Measurements from ENCODE around the gene ZNF644. TPM values are rescaled to one million over a fixed set of nuclear protein-coding genes. Genes with fewer than 3 reads are reported as not detected.

The ZNF644 gene
- total RNA-seq, 4 donors from 2014 or later, result 59.9 to 106 (median 71.3) TPM

DNA sequence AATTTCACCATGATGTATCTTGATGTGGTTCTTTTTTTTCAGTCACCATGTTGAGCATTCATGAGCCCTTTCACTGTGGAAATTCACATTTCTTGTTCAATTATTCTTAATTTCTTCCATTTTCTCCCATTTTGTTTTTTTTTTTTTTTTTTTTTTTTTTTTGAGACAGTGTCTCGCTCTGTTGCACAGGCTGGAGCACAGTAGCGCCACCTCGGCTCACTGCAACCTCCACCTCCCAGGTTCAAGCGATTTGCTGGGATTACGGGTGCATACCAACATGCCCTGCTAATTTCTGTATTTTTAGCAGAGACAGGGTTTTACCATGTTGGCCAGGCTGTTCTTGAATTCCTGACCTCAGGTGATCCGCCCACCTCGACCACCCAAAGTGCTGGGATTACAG is 14.7 kb downstream of the ZNF644 start:
- TF ChIP-seq, protein P1, sequence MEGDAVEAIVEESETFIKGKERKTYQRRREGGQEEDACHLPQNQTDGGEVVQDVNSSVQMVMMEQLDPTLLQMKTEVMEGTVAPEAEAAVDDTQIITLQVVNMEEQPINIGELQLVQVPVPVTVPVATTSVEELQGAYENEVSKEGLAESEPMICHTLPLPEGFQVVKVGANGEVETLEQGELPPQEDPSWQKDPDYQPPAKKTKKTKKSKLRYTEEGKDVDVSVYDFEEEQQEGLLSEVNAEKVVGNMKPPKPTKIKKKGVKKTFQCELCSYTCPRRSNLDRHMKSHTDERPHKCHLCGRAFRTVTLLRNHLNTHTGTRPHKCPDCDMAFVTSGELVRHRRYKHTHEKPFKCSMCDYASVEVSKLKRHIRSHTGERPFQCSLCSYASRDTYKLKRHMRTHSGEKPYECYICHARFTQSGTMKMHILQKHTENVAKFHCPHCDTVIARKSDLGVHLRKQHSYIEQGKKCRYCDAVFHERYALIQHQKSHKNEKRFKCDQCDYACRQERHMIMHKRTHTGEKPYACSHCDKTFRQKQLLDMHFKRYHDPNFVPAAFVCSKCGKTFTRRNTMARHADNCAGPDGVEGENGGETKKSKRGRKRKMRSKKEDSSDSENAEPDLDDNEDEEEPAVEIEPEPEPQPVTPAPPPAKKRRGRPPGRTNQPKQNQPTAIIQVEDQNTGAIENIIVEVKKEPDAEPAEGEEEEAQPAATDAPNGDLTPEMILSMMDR (IDR thresholded peaks at IDR 0.05; ENCODE audit: low read depth), result no peak

DNA sequence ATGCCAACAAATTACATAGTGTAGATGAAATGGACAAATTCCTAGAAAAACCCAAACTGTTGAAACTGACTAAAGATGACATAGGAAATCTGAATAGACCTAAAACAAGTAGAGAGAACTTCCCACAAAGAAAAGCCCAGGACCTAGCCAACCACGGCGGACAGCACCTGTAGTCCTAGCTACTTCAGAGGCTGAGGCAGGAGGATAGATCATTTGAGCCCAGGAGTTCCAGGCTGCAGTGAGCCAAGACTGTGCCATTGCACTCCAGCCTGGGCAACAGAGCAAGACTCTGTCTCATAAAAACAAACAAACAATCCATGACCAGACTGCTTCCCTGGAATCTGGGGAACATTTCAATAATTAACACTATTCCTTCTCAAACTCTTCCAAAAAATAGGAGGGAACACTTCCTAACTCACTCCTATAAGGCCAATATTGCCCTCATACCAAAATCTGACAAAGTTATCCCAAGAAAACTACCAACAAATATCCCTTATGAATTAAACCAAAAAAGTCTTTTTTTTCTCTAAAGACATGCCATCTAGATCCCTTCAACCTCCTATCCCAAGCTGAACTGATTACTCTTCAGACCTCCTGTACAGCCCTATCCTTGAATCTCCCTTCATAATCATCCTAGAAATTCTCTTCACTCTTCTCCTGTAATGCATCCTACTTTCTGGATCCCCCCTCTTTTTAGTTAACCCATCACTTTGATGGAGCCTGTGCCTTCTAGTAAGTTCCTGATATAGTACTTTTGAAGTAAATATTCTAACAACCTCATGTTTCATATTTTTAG is 15.5 kb downstream of the ZNF644 start:
- TF ChIP-seq, protein P1 (IDR thresholded peaks at IDR 0.05; ENCODE audit: low read depth), result no peak

GRCh38 chr1:91005285-91005684 is 16.6 kb downstream of the ZNF644 start:
- TF ChIP-seq, protein P1 (IDR thresholded peaks at IDR 0.05; ENCODE audit: low read depth), result no peak

DNA sequence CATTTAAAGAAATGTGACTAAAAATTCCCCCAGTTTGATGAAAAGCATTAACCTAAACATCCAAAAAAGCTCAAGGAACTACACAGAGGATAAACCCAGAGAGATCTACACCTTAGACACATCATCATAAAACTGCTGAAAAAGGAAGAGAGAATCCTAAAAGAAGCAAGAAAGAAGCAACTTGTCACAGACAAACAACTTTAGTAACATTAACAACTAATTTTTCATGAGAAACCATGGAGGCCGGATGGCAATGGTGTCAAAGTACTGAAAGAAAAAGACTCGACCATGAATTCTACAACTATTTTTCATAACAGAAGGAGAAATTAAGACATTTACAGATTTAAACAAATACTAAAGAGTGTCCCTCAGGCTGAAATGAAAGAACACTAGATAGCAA is 17.7 kb downstream of the ZNF644 start:
- TF ChIP-seq, protein P1 (IDR thresholded peaks at IDR 0.05; ENCODE audit: low read depth), result no peak

GRCh38 chr1:90996742-90997413 is 25.0 kb downstream of the ZNF644 start:
- TF ChIP-seq, protein P1 (IDR thresholded peaks at IDR 0.05; ENCODE audit: low read depth), result no peak

DNA sequence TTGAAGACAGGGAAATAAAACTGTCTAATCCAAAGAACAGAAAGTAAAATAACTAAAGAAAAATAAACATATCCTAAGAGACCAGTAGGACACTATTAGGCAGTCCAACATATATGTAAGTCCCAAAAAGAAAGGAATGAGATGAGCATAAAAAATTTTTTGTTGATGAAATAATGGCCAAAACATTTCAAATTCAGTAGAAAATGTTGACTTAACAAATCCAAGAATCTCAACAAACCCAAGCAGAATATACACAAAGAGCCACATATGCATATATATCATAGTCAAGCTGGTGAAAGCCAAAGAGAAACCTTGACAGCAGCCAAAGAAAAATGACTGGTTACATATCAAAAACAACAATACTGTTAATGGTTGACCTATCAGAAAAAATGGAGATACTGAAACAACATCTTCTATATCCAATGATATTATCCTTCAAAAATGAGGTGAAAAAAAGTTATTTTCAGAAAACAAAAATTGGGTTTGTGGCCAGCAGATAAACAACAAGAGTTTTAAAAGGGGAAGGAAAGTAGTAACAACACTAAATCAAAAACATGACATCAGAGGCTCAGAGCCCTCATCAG is 26.4 kb downstream of the ZNF644 start:
- TF ChIP-seq, protein P1 (IDR thresholded peaks at IDR 0.05; ENCODE audit: low read depth), result no peak

GRCh38 chr1:90994461-90994860 is 27.4 kb downstream of the ZNF644 start:
- TF ChIP-seq, protein P1 (IDR thresholded peaks at IDR 0.05; ENCODE audit: low read depth), result no peak
